RWPE1 (cell line): Measurements from ENCODE around the gene CTNNA3.

Experiments used
- CTCF ChIA-PET: fragments of 350-600 bp; sonication (Branson Sonifier 250); formaldehyde crosslinking; extraction: SDS; loops from one replicate; lab custom pipeline; 2021; lab: Yijun Ruan, JAX
- POLR2A ChIA-PET: fragments of 400-600 bp; formaldehyde crosslinking; extraction: SDS; loops from one replicate; lab custom pipeline; 2020; ENCODE audit warnings: antibody characterized with exemption; ENCODE audit not compliant: low non-redundant PET; lab: Yijun Ruan, JAX
- DNase-seq: peaks from one replicate; pipeline ENCODE4 v3.0.0; 2012; ENCODE audit warnings: low spot score
- H3K27ac ChIP-seq: fragments of 450-650 bp; 2 replicates; pipeline ENCODE4 v1.5.1; 2017
- CTCF ChIP-seq: fragments of 450-650 bp; conservative IDR thresholded peaks from 2 replicates; pipeline ENCODE4 v1.5.1; 2017; ENCODE audit warnings: low read depth, mild to moderate bottlenecking

The CTNNA3 gene

DNA sequence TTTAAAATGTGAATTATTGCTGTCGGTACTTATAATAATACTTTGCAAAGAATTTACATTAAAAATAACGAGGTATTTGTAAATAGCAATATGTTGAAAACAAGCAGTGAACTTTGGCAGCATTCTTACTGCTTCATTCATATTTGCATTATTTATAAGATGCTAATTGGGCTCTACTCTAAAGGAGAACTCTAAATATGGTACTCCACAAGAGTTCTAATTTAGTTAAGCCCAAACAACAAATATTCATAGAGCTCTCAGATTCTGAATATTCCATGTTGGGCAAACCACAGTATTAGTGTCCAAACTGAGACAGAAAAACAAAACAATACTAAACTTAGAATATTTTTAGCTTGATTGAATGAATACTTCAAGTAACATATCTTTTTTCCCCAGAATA, 1674.6 kb downstream of the CTNNA3 start:
- DNase-seq = no peak
- H3K27ac ChIP-seq = no peak overlapping the region
- CTCF ChIA-PET = interaction anchor here (0.7 kb wide), 1 partner anchor 1029 kb away, joined by 3 read pairs; no protein-coding TSS in a partner anchor
- TF ChIP-seq CTCF = no peak
- POLR2A ChIA-PET = no interaction called here

DNA sequence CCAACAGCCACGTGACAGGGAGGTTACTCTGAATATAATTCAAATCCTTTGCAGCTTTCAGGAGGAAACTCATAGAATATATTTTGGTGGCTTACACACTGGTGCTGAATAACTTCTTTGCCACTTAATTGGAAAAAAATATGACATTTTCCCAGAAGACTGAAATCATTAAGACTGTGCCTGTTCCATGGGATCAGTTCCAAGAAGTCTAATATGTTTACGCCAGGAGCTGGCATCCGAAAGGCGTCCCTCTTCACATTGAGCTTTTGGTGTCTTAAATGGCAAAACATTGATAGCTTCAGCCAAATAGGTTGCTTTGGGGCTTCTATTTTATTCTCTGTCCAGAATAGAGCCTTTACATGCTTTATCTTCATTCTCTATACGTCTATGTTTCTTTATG, 1687.8 kb downstream of the CTNNA3 start:
- H3K27ac ChIP-seq = no peak overlapping the region
- CTCF ChIA-PET = interaction anchor here (1.5 kb wide), 1 partner anchor 24 kb away, joined by 4 read pairs; no protein-coding TSS in a partner anchor
- DNase-seq = no peak
- POLR2A ChIA-PET = no interaction called here
- no peak for TF ChIP-seq CTCF

GRCh38 chr10:66006411-66006810, 1689.6 kb downstream of the CTNNA3 start:
- no peak overlapping the region for H3K27ac ChIP-seq
- ChIA-PET CTCF (interaction anchor here (0.6 kb wide), 1 partner anchor 20 kb away, joined by 8 read pairs; no protein-coding TSS in a partner anchor), POLR2A (no interaction called here)
- TF ChIP-seq CTCF = no peak
- DNase-seq = no peak

- POLR2A ChIA-PET = no interaction called here
- CTCF ChIA-PET = no interaction called here
- no peak overlapping the region for H3K27ac ChIP-seq
- no peak for DNase-seq
- TF ChIP-seq CTCF = no peak
Measured at GRCh38 chr10:65993451-65993850, 1702.5 kb downstream of the CTNNA3 start.

- no peak for DNase-seq
- CTCF ChIA-PET = no interaction called here
- no peak overlapping the region for H3K27ac ChIP-seq
- TF ChIP-seq CTCF = no peak
- POLR2A ChIA-PET = no interaction called here
Measured at GRCh38 chr10:65968871-65969270, 1727.1 kb downstream of the CTNNA3 start.

- CTCF ChIA-PET = no interaction called here
- no peak for DNase-seq
- POLR2A ChIA-PET = no interaction called here
- no peak for TF ChIP-seq CTCF
- no peak overlapping the region for H3K27ac ChIP-seq
Measured at GRCh38 chr10:65968437-65968836, 1727.6 kb downstream of the CTNNA3 start.

DNA sequence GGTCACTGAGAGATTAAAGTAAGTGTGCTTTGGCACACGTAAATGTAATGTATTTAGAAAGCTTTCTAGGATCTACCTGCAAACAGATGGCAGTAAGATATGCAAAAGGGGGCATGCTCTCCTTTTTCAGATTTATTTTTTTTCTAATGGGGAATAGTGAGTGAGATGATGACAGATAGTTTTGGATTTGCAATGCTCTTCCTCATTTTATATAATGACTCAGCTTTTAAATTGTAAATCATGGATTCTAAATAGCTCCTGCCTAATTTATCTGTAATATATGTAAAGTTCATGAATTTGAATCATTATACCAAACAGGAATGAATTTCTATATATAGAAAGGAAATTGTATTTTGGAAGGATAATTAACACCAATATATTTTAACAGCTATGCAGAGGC, 1731.8 kb downstream of the CTNNA3 start:
- H3K27ac ChIP-seq = no peak overlapping the region
- no peak for DNase-seq
- CTCF ChIA-PET = no interaction called here
- no peak for TF ChIP-seq CTCF
- POLR2A ChIA-PET = no interaction called here
